Activated gamma-delta T cell treated with anti-CD3 and anti-CD28 coated beads, Interleukin-2, amount 50 U/mL, for 16 hours (primary cell): ENCODE data around the gene DNAJC27.

Source experiments
- DNase-seq: peaks from one replicate; pipeline ENCODE4 v3.0.0-alpha.2; 2020; ENCODE audit warnings: low read depth

The DNAJC27 gene

DNA sequence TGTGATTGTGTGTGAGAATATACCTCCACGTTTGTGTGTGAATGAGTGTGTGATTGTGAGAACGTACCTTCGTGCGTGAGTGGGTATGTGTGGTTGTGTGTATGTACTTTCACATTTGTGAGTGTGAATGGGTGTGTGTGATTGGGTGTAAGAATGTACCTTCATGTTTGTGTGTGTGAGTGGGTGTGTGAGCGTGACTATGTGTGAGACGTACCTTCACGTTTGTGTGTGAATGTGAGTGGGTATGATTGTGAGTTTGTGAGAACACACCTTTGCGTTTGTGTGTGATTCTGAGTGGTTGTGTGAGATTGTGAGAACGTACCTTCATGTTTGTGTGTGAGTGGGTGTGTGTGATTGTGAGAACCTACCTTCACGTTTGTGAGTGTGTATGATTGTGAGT is 45.9 kb downstream of the DNAJC27 start:
- DNase-seq: no peak

DNA sequence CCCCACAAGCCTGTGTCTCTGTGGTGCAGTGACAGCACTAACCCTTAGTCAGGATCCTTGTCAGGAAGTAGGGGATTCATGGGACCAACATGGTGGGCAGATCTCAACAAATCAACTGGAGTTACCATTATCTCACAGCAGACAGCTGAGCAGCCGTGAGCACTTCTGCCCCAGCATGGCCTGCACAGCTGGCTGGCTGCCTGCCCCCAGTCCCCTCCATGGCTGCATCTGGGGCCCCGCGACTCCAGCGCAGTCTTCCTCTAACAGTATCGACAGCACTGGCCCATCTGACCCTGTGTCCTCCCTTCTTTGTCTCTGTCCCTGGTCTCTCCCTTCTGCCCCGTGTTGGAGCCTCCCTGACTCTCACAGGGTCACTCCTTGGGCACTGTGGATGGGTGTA is 47.0 kb downstream of the DNAJC27 start:
- DNase-seq: no peak

DNA sequence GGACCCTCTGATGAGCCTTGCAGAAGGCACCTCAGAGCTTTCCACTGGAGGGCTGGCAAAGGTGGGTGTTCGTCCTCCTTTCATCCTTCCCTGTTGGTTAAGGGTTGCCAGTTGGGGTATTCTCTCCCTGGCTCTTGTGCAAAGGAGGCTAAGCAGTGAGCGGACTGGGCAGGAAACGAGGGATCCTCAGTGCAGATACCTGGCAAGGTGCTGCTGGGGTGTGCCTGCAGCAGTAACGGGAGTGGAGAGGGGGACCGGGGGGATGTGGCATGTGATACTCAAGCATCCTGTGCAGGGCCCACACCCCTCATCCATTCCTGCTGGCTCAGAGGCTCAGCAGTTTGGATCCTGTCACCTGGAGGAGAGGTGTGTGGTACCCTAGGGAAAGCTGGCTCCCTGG is 47.5 kb downstream of the DNAJC27 start:
- DNase-seq: no peak

DNA sequence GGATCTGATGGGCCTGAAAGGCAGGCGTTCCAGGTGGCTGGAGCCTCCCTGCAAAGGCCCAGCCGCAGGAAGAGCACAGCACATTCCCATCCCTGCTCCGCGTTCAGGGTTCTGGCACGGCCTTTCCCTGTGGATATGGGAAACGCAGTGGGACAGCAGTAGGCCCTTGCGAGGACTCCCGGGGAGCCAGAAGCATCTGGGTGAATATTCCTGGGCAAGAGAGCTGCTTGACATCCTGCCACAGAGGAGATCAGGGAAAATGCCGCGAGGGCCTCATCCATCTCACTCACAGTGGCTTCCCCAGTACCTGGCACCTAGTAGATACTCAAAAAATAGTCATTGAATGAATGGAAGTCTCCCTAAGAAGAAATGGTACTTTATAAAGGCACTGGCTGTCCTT is 48.6 kb downstream of the DNAJC27 start:
- no peak for DNase-seq

DNA sequence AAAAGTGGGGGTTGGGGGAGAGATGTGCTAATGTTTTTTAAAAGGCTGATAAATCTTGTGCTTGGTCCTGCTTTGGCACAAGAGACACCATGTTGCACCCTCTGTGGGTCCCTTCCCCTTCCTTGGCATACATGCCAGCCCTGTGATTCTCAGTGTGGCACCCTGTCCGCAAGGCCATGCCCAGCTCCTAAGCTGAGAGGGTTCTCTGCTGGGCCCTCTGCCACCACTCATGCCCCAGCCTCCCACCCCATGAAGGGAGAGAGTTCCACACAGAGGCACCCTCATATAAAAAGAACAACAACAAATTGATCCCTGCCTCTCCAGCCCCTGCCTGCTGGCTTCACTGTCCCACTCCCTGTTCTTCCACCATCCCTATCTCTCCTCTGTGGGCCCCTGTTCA is 49.2 kb downstream of the DNAJC27 start:
- no peak for DNase-seq

DNA sequence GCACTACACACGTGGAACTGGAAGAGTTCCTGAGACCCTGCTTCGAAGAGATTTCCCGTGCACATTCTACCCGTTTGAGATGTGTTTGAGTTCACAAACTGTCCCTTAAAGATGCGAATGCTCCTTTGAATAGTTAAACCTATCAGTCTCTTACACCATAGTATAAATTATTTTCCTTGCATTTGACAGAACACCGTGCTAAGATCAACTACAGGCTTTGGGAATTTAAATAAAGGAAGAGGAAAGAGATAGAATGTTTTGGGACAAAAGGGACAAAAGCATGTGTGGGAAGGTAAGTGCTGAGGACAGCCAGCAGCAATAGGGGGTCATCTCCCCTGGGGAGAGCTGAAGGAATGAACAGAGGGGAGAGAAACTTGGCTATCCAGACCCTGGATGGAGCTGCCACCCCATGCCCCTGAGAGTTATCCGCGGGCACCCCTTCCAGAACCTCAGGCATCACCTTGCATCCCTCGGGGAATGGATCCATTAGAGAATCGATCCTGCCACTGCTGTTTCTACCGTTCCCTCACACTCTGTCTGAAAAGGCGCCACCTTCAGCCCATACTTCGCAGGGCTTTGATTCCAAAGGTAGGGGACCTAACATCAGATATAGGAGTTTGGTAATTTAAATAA is 50.8 kb downstream of the DNAJC27 start:
- no peak for DNase-seq

DNA sequence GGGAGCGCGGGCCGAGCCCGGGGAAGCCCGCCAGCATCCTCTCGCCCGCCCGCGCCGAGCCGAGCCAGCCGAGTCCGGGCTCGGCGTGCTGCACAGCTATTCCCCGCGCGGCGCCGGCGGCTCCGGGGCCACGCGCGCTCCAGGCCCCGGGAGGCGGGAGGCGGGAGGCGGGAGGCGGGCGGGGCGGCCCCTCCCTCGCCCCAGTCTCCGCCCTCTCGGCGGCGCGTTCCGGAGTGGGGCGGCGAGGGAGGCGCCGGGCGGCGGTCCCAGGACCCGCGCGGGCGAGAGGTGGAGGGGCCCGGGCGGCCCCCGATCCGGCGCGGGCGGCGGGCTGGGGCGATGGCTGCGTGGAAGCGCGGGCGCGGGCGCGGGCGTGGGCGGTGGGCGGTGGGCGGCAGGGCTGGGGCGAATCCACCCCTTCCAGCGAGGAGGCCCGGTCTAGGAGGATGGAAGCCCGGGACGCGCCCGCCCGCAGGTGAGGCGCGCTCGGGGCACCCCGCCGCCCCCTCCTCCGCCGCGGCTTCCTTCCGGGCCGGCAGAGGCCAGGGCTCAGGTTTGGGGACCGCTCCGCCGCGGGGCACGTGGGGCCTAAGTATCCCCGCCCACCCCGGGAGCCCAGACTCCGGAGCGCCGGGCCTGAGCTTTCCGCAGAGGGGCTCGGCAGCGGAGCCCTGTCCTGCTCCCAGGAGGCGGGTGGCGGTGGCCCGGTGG is 51.5 kb downstream of the DNAJC27 start, which contains the start of gene ADCY3:
TSS of gene ADCY3 (minus strand) at position 140 of the 711 bp plus-strand sequence. CDS start 1,250 bp downstream, outside the sequence.
- peak; percentile 42 for DNase-seq

DNA sequence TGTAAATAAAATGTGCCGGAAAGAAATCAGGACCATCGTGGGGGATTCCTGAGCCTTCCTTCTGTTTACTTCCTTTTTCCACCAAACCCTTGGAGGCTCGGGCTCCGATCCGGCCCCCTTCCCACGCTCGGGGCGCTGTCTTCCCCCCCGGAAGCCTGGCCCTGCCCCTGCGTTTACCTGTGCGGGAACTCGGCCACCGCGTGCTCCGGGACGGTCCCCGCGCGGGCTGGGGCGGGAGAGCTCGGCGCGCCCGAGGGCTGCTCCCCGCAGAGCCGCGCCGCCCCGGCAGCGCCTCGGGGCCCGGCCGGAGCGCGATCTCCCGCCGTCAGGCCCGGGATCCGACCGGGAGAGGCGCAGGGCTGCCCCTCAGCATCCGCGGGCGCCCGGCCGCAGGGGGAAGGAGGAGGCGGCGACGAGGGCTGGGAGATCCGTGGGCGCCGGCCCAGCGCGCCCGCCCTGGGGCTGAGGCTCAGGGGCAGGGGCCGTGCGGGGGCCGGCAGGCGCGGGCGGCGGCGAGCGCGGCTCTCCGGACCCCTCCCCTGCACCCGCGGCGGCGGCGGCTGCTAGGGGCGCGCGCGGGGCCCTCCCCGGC is 52.2 kb downstream of the DNAJC27 start:
- DNase-seq: no peak

DNA sequence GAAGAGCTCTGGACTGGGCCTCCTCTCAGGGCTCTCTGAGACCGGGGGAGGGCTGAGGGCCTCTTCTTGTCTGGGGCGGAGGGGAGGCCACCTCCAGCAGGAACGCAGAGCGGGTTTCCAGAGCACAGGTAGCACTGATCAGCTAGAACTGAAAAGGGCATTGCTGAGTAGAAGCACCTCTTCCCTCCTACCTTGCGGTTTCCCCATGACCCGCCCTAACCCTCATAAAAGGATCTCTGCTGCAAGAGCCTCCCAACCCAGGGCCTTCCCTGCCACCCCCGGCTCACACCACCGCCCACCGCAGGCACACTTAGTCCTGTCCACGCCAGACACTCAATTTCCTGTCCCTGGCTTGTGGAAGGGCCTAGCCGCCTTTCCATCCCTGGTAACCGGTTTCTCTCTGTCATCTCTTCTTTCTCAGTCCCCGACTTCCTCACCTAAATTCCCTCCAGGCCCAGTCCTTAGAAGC is 52.7 kb downstream of the DNAJC27 start:
- peak; percentile 52 for DNase-seq

DNA sequence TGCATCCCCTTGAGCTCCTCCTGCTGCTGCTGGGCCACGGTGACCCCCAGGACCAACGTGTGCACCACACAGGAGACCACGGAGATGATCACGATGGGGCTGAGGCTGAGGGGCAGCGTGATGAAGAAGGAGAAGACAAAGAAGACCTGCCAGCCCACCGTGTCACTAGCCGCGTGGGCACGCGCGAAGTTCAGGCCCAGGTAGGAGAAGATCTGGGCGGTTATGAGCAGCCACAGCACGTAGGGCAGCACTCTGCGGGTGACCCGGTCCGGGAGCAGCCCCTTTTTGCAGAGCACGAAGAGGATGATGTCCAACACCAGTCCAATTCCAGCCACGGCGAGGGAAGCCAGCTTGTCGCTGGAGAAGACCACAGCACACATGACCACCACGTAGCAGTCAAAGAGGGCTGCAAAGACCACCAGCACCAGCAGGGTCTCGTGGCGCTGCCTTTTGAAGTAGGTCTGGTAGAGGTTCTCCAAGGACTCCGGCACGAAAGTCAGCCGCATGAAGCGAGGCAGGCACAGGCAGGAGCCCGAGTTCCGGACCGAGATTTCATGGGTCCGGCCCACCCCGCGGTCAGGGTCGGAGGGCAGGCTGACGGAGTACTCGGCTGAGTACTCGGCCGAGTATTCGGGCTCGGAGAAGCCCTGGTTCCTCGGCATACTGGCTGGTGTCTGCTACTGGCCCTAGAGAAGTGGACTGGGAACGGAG is 53.3 kb downstream of the DNAJC27 start:
- DNase-seq: no peak

DNA sequence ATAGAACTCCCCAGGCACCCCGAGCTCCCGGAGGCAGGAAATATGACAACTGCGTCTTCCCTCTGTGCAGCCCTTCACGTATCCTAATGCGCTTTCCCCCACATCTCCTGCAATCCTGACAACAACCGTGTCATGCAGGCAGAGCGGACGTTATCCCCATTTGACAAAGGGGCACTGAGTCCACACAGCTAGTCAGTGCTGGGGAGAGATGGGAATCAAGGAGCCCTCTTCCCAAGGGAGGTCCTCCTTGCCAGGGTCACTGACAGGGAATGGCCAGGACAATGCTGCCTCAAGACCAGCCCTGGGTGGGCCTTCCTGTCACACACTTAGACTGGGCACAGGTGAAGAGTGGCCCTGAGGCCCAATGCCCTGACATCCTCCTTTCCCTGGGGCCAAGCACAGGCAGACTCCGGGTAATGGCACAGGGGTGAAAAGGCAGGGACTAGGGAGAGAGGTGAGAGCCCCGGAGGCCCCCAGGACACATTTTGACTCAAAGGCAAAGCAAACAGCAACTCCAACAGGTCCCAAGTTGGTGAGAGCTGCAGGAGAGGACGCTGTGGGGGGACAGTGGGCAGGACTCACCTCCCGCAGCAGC is 53.9 kb downstream of the DNAJC27 start:
- no peak for DNase-seq

DNA sequence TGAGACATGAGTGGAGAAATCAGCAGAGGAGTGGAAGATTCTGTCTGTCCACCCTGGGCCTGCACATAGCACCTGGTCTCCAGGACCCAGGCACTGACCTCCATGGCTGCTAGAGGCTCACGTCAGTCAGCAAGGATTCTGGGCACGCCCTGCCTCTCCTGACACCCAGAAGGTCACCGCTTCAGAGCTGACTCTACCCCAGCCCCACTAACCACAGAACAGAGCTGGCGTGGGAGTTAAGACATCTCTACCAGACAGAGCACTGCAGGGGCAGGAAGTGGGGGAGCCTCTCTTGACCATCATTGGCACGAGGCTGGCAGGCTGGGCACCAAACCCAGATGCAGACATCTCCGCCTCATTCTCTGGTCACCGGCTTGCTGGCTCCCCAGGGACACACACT is 54.7 kb downstream of the DNAJC27 start:
- peak; percentile 30 for DNase-seq

DNA sequence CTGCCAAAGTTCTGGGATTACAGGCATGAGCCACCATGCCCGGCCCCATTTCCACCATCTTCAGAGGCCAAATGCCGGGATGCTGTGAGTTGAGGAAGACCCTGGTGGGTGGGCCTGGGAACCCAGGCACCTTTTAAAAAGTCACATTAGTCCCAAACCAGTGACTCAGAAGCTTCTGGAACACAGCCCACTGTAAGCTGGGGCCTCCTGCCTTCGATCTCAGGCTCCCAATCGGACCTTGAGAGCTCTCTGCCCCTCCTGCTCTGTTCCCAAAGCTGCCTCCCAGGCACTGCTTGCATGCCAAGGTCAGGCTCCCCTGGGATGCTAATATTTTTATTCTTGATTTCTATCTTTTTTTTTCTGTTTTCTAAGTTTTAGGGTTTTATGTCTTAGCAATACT is 56.0 kb downstream of the DNAJC27 start:
- no peak for DNase-seq

DNA sequence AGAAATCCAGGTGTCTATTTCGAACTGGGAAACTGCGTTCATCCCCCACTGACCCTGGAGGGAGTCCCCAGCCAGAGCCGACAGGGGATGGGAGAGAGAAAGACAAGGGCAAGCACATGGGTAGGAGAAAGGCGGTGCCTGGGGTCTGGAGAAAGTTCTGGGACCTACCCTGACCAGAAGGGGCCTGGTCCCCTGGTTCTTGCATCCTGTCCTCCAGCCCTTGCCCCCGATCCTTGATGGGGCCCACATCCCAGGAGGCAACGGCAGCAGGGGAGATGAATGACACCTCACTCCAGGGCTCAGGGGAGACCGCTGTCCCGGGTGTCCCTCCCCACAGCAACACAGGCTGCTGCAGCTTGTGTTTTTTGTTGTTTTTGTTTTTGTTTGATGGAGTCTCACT is 56.6 kb downstream of the DNAJC27 start:
- DNase-seq: no peak

DNA sequence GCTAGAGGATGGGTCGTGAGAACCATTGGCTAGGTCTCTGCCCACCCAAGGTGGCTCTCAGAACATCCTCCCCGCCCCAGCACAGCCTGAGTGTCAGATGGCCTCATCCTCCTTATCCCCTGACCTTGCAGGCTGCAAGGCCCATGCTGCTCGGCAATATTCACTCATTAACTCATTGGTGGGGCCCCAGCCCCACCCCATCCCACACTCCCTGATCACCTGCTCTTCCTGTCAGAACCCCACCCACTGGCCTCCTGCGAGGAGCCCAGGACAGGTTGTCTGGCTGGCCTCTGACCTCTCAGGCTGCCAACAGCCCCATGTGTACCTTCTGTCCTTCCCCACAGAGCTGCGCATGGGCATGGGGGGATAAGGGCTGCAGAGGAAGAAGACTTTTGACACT is 57.0 kb downstream of the DNAJC27 start:
- no peak for DNase-seq

DNA sequence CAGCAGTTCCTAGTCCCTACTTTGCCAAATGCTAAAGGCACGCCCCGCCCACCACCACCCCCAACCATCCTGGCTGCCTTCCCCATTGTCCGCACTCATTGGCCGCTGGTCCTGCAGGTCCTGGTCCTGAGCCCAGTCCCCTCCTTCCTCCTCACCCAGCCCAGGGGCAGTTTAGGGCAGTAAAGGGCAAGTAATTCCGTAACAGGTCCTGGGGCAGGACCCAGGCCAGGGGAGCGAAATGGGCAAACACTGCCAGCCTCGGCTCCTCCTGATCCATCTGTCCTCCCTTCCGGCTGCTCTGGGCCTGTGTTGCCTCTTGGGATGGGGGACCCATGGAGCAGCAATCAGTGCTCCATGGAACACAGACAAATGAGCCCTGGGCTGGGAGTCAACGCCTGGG is 57.8 kb downstream of the DNAJC27 start:
- DNase-seq: no peak

DNA sequence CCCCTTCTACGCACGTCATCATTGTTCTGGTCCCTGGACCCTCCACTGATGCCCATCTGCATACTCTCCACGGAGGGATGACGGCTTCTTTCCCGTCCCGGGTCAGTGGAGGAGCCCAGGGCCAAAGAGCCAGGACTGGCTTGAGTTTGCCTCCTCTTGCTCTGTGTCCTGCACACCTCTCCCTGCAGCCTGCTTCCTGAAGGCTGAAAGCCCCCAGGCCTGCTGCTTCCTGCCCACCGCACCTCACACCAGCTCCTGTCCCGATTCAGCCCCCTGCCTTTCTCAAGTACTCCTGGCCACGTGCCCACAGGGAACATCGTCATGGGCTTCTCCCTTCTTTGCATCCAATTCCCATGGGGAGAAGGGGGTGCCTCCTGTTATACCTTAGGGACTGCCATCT is 58.8 kb downstream of the DNAJC27 start:
- no peak for DNase-seq

DNA sequence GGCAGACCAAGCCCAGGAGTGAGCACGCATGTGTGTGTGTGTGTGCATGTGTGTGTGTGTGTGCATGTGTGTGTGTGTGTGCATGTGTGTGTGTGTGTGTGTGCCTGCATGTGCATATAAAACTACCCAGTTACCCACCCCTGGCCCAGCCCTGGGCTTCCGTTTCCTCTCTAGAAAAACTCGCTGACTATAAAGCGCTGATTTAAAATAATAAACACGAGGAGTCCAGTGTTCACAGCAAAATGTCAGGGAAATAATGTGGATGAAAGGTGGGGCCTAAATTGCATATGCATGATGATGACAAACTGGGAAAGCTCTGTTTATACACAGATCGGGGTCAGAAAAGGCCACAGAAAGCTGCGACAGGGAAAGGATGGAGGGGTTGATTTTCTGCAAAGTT is 59.2 kb downstream of the DNAJC27 start:
- DNase-seq: no peak

DNA sequence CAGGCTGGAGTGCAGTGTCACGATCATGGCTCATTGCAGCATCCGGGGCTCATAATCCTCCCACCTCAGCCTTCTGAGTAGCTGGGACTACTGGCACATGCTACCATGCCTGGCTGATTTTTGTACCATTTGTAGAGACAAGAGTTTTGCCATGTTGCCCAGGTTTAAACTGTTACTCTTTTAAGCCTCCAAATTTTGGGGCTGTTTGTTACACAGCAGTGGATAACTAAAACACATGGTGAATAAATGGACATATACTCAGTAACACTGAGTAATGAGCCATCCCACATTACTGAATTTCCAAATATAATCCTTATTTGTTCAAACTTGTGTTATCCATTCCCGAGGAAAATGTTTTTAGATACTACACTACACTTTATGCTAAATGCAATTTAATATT is 61.5 kb downstream of the DNAJC27 start:
- DNase-seq: no peak

DNA sequence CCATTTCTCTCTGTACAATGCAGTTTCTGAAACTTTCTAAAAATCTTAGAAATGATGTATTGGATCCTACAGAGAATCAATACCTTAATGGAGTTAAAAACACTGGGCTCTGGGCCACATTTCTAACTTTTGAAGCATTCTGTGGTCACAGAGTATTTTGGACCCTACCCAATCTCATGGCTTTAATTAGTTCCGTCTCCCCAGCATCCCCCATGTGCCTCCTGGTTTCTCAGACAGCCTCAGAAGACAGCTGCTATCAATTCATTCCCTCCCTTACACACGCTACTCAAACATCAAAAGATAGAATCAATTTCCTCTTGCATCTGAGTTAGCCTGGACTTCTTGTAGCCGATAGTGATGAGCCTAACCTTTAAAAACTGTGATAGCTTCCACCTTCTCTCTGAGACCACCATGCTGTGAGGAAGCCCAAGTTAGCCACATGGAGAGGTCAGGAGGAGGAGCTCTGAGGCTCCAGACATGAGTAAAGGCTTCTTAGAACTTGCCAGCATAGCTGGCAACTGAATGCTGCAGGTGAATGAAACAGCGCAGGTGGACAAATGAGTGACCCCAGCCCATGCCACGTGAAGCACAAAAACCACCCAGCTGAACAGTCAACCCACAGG is 62.1 kb downstream of the DNAJC27 start:
- DNase-seq: no peak

DNA sequence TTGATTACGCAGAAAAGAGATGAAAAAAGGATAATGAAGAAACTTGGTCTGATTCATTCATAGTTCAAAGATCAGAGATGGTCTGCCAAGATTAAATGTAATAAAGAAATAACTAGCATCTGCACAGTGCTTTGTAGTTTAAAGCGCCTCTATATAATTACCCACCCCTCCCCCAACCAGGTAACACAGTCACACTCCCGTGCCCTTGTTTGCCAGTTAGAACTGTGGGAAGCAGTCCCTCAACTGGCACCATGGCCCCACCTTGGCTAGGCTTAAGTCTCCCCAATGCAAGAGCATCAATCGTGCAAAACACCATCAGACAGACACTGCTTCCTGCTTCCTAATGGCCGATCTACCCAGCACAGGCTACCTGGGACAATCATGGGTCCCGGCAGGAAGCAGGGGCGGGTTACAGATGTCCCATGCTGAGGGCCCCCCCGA is 63.3 kb downstream of the DNAJC27 start:
- no peak for DNase-seq

DNA sequence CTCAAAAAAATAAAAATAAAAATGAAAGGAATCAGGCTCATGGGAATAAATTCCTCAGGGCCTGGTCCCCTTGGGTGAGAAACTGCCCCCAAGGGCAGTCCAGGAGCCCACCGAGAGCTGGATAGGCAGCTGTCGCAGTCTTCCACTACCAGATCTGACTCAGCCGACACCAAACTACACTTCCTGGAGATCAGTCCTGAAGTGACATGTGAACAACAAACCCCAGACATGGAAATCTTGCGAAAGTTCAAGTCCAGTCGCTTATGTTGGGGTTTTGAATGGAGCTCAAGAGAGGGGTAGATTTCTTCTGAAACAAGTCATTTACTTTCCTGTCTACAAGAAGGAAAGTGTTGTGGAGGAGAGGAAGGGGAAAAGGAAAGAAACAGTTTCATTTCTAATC is 64.6 kb downstream of the DNAJC27 start:
- DNase-seq: no peak
